HFF-Myc (cell line): ENCODE results near the gene VPS51.

Source experiments
- DNase-seq: peaks from one replicate; pipeline ENCODE4 v3.0.0-alpha.2; 2011; ENCODE audit warnings: low read depth; ENCODE audit errors: extremely low read depth
- H3K4me3 ChIP-seq: replicated peaks from 2 replicates; pipeline ENCODE4 v1.5.1; 2011; ENCODE audit warnings: low read depth, mild to moderate bottlenecking, control low read depth, low read length
- CTCF ChIP-seq: IDR thresholded peaks from 2 replicates; pipeline ENCODE4 v1.5.1; 2012; ENCODE audit warnings: mild to moderate bottlenecking, low read depth, low read length, control low read depth; ENCODE audit errors: missing control alignments

The VPS51 gene

DNA sequence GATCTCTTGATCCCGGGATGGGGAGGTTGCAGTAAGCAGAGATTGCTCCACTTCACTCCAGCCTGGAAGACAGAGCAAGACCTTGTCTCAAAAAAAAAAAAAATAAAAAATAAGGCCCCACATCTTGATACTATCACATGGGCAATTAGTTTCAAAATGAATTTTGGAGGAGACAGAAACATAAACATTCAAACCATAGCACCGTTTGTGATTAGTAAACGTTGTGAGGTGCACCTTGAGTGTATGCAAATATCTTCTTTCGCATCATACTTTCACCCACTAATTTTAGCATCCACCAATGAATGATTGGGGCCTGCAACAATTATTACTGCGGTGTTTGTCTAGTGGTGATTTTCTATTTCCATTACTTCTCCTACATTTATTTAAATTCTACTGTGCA lies 63.0 kb downstream of the VPS51 start:
- no peak for TF ChIP-seq CTCF
- DNase-seq = no peak
- H3K4me3 ChIP-seq = no peak overlapping the region

DNA sequence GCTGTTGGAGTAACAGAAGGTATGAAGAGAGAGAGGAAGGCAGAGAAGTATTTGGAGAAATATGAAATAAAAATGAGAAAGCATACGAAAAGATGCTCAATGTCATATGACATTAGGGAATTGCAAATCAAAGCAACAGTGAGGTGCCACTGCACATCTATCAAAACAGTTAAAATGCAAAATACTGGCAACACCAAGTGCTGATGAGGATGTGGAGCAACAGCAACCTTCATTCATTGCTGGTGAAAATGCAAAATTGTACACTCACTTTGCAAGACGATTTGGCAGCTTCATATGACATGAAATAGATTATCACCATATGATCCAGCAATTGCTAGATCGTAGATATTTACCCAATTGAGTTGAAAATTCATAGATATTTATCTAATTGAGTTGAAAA lies 64.6 kb downstream of the VPS51 start:
- no peak for DNase-seq
- TF ChIP-seq CTCF = no peak
- H3K4me3 ChIP-seq = no peak overlapping the region
